AG20443 (cell line): ENCODE results near the gene ZNF169.
"Not testable (repeated sequence)": the region's sequence is repeated elsewhere in the genome, so short reads cannot be mapped to it uniquely, and the experiment has no call there.

Experiments
- DNase-seq: peaks from one replicate; pipeline ENCODE4 v3.0.0; 2012; ENCODE audit warnings: low spot score, mixed read lengths

ZNF169 gene

DNA sequence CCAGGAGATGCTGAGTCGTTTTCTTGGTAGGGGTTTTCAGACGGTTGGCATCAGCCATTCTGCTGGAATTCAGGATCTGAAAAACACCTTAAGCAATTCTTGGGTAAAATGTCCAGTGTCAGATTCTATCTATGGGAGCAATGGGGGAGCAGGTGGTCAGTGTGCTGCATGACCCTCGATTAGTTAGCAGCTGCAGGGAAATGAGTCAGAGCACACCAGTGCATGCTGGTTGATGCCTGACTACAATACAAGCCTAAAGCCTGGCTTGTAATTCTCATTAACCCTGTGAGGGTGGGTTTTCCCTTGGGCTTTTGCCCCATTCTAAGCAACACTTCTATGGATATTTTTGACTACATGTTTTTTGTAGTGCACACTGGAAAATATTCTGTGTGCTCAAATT, 89.7 kb downstream of the ZNF169 start:
- DNase-seq: not testable (repeated sequence)
